ENCODE data around the gene DIPK1A. TPM values are rescaled to one million over a fixed set of nuclear protein-coding genes. Genes with fewer than 3 reads are reported as not detected.

Gene DIPK1A
- total RNA-seq, 1 experiment from 2014 or later = 2.3 TPM

DNA sequence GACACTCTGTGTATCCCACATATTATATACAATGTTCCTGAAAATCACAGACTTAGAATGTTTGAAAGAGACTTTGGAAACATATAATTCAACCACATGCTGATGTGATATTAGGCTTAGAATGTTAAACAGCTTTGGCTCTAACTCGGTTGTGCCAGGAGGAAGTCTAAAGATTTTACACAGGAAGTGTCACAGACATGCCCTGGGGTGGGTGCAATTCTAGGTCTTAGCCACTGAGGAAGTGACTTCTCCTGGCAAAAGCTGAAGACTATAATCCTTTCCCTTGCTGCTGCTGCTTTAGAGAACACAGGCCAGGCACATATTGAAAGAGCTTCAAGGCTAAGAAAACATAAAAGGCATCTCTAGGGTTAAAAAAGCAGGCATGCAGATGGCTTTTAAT is 78.4 kb downstream of the DIPK1A start:
- no TSS peak for BruUV-seq (replicated peaks)
- Histone ChIP-seq H3K4me1 (peaks cover 10% of the 10 kb centered on the region), H3K36me3 (ENCODE audit: control insufficient read depth, insufficient read depth, low read length) (no peaks in the 10 kb centered on the region), H3K27me3 (replicated peaks; ENCODE audit: control insufficient read depth, insufficient read depth, low read length) (no peaks in the 10 kb centered on the region), H3K4me3 (ENCODE audit: low read depth, low read length) (no peak overlapping the region), H3K9me3 (no peaks in the 10 kb centered on the region)
- no peaks in the 10 kb centered on the region for H3K36me3 Mint-ChIP-seq (ENCODE audit: insufficient read depth, unreplicated experiment)
- no peak for DNase-seq
- intact Hi-C loops (cut with micrococcal nuclease; ENCODE audit: unreplicated experiment) = no loop called here
- CTCF ChIA-PET = no interaction called here
- no peak overlapping the region for H3K27ac Mint-ChIP-seq (ENCODE audit: unreplicated experiment)
- H3K4me1 Mint-ChIP-seq (ENCODE audit: low read depth, unreplicated experiment) = peaks cover 8% of the 10 kb centered on the region
- POLR2A ChIA-PET = no interaction called here
- no peaks in the 10 kb centered on the region for H3K27me3 Mint-ChIP-seq (ENCODE audit: insufficient read depth, unreplicated experiment)
- TF ChIP-seq, protein P1, sequence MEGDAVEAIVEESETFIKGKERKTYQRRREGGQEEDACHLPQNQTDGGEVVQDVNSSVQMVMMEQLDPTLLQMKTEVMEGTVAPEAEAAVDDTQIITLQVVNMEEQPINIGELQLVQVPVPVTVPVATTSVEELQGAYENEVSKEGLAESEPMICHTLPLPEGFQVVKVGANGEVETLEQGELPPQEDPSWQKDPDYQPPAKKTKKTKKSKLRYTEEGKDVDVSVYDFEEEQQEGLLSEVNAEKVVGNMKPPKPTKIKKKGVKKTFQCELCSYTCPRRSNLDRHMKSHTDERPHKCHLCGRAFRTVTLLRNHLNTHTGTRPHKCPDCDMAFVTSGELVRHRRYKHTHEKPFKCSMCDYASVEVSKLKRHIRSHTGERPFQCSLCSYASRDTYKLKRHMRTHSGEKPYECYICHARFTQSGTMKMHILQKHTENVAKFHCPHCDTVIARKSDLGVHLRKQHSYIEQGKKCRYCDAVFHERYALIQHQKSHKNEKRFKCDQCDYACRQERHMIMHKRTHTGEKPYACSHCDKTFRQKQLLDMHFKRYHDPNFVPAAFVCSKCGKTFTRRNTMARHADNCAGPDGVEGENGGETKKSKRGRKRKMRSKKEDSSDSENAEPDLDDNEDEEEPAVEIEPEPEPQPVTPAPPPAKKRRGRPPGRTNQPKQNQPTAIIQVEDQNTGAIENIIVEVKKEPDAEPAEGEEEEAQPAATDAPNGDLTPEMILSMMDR (IDR thresholded peaks at IDR 0.05; ENCODE audit: insufficient read depth in 1 of 2, low read depth in 1 of 2, low read length in 1 of 2, severe bottlenecking in 1 of 2, unreplicated experiment in 1 of 2) = no peak
- no peak overlapping the region for H3K4me3 Mint-ChIP-seq (ENCODE audit: unreplicated experiment)
- H3K9me3 Mint-ChIP-seq (ENCODE audit: unreplicated experiment) = no peaks in the 10 kb centered on the region

DNA sequence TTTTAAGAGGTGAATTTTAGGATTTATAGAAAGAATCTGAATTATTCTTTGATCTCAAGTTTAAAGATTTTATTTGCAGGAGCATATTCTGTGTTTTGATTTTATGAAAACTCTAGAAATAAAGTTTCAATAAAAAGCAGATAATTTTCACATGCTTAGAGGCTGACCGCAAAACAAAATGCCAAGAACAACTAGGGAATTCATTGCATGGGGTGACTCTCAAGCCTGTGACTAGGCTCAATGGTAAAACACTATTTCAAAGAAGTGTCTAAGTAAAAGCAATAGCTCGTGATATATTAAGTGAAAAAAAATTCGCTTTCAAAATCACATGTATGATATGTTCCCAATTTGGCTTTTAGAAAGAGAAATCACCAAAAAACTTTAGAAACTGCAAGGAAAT is 79.9 kb downstream of the DIPK1A start:
- no TSS peak for BruUV-seq (replicated peaks)
- H3K9me3 Mint-ChIP-seq (ENCODE audit: unreplicated experiment) = no peaks in the 10 kb centered on the region
- Histone ChIP-seq H3K27me3 (replicated peaks; ENCODE audit: control insufficient read depth, insufficient read depth, low read length) (no peaks in the 10 kb centered on the region), H3K36me3 (ENCODE audit: control insufficient read depth, insufficient read depth, low read length) (no peaks in the 10 kb centered on the region), H3K4me3 (ENCODE audit: low read depth, low read length) (no peak overlapping the region), H3K9me3 (no peaks in the 10 kb centered on the region), H3K4me1 (no peaks in the 10 kb centered on the region; the same call in 1 of the 2 replicates)
- intact Hi-C loops (cut with micrococcal nuclease; ENCODE audit: unreplicated experiment) = no loop called here
- no peaks in the 10 kb centered on the region for H3K4me1 Mint-ChIP-seq (ENCODE audit: low read depth, unreplicated experiment)
- DNase-seq = no peak
- no peak overlapping the region for H3K27ac Mint-ChIP-seq (ENCODE audit: unreplicated experiment)
- ChIA-PET CTCF (no interaction called here), POLR2A (no interaction called here)
- H3K36me3 Mint-ChIP-seq (ENCODE audit: insufficient read depth, unreplicated experiment) = no peaks in the 10 kb centered on the region
- H3K4me3 Mint-ChIP-seq (ENCODE audit: unreplicated experiment) = no peak overlapping the region
- TF ChIP-seq, protein P1 (IDR thresholded peaks at IDR 0.05; ENCODE audit: insufficient read depth in 1 of 2, low read depth in 1 of 2, low read length in 1 of 2, severe bottlenecking in 1 of 2, unreplicated experiment in 1 of 2) = no peak
- no peaks in the 10 kb centered on the region for H3K27me3 Mint-ChIP-seq (ENCODE audit: insufficient read depth, unreplicated experiment)

DNA sequence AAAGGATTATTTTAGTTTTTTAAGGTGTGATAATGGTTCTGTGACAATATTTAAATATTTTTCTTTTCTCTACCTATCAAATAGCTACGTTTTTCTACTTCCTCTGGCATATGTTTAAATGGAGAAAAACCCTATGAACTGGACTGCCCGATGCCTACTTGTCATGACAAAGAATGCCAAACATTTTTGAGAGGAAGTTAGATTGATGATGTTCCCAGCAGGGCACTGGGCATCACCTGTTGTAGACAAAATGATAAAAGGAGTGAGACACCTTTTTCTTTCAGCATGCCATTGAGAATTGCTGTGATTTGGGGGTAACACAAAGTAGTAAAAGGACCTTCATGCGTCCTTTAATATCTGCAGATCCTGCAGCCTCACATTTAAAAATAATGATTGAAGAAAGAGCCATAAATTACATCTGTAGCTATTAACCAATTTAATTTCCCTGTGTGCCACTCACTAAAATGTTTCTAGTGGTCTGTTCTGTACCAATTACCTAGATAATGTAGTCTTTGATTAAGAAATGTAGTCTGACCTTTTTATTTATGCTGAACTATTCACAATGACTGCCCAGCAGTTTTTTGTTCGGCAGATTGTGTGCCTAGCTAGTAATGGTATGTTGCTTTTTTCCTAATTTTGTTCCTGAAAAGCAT is 81.8 kb downstream of the DIPK1A start:
- ChIA-PET CTCF (no interaction called here), POLR2A (no interaction called here)
- no peaks in the 10 kb centered on the region for H3K9me3 ChIP-seq
- TF ChIP-seq, protein P1 (IDR thresholded peaks at IDR 0.05; ENCODE audit: insufficient read depth in 1 of 2, low read depth in 1 of 2, low read length in 1 of 2, severe bottlenecking in 1 of 2, unreplicated experiment in 1 of 2) = no peak
- DNase-seq = no peak
- H3K27me3 ChIP-seq (replicated peaks; ENCODE audit: control insufficient read depth, insufficient read depth, low read length) = no peaks in the 10 kb centered on the region
- no peaks in the 10 kb centered on the region for H3K36me3 ChIP-seq (ENCODE audit: control insufficient read depth, insufficient read depth, low read length)
- Mint-ChIP-seq H3K36me3 (ENCODE audit: insufficient read depth, unreplicated experiment) (no peaks in the 10 kb centered on the region), H3K4me3 (ENCODE audit: unreplicated experiment) (no peak overlapping the region), H3K9me3 (ENCODE audit: unreplicated experiment) (no peaks in the 10 kb centered on the region), H3K27ac (ENCODE audit: unreplicated experiment) (no peak overlapping the region), H3K4me1 (ENCODE audit: low read depth, unreplicated experiment) (peaks cover 7% of the 10 kb centered on the region), H3K27me3 (ENCODE audit: insufficient read depth, unreplicated experiment) (no peaks in the 10 kb centered on the region)
- H3K4me1 ChIP-seq = peaks cover 4% of the 10 kb centered on the region; the same call in 1 of the 2 replicates
- no TSS peak for BruUV-seq (replicated peaks)
- H3K4me3 ChIP-seq (ENCODE audit: low read depth, low read length) = no peak overlapping the region
- intact Hi-C loops (cut with micrococcal nuclease; ENCODE audit: unreplicated experiment) = no loop called here
